Skin epidermis (tissue), 12 donors: ENCODE measurements around the gene IQGAP2.
A peak's percentile ranks its signal among the peaks of the same experiment; 100 is the strongest.

ENCODE experiments used
- H3K27ac ChIP-seq, 21 experiments: fragments of 200-600 bp; sonication (generic) in 11 of 21; one replicate each; pipeline ENCODE4 v1.5.0; 2020; ENCODE audit warnings: mild to moderate bottlenecking in 3 of 21, inconsistent platforms in 2 of 21, moderate library complexity in 2 of 21
- H3K4me3 ChIP-seq, 7 experiments: fragments of 200-600 bp; sonication (generic) in 2 of 7; one replicate each; pipeline ENCODE4 v1.5.0; 2020; ENCODE audit warnings: inconsistent platforms in 2 of 7, mild to moderate bottlenecking in 2 of 7, moderate library complexity in 1 of 7

The IQGAP2 gene

GRCh38 chr5:76441890-76442673 lies 39.0 kb downstream of the IQGAP2 start:
- no peak overlapping the region for H3K27ac ChIP-seq

GRCh38 chr5:76443066-76443800 lies 40.1 kb downstream of the IQGAP2 start:
- no peak overlapping the region for H3K4me3 ChIP-seq
- no peak overlapping the region for H3K27ac ChIP-seq

More at GRCh38 chr5:76441890-76442673, 39.0 kb downstream of the IQGAP2 start:
- no peak overlapping the region for H3K4me3 ChIP-seq

GRCh38 chr5:76445063-76445462 lies 42.0 kb downstream of the IQGAP2 start:
- Histone ChIP-seq H3K4me3 (no peak overlapping the region), H3K27ac (no peak overlapping the region)

- Histone ChIP-seq H3K4me3 (no peak overlapping the region), H3K27ac (no peak overlapping the region)
Observed at GRCh38 chr5:76445830-76446229, 42.7 kb downstream of the IQGAP2 start.

DNA sequence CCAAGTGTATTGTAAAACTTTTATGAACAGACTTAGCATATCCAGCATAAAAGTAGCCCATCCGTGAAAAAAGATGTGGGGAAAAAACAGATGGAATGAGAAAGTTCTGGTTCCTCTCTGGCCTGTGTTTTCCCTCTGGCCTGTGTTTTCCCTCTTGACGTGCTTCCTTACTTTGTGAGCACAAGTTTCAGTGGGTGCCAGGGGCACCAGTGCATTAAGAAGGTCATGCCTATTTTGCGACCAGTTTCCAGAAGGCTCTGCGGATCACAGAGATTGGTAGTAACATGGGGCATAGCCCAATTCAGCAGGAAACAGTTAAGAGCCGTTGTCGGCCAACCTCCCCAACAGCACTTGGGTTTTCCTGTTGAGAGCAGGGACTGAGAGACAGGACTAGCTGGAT lies 43.7 kb downstream of the IQGAP2 start:
- H3K27ac ChIP-seq, result no peak overlapping the region
- no peak overlapping the region for H3K4me3 ChIP-seq

DNA sequence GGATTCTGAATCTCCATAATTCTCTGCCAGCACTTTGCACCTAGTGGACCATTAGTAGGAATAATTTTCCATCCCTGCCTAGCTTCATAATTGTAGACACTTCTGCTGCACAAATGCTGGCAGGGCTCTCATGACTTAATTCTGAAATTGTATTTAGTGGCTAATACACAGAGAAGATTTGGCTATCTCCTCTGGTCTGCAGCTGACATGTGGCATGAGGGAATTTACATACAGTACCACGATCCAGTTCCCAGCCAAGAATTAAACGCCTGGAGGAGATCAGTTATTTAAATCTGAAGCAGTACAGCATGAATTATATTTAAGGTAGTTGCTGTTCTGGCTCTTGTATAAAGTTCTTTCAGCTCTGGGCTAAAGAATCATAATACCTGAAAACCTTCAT lies 46.5 kb downstream of the IQGAP2 start:
- no peak overlapping the region for H3K27ac ChIP-seq

DNA sequence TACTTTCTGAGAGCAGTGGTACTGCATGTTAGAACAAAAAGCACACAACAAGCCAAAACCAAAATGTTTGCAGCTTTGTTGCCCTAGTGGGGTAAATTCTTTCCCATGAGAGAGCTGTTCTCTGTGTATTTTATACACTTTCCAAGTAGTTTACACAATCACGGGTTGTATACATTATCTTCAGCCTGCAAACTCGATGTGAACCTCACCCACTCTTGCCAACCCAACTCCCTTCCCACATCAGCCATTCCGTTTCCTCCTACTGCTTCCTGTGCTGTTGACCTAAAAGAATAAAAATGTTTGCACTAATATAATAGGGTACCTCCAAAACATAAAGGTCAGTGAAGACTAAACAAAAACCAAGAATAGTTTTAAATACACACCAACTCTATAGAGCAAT lies 47.0 kb downstream of the IQGAP2 start:
- peak overlapping the region in 1 of 21 experiments; percentile 32 for H3K27ac ChIP-seq
- no peak overlapping the region for H3K4me3 ChIP-seq

More for the DNA sequence above, 46.5 kb downstream of the IQGAP2 start:
- H3K4me3 ChIP-seq, result no peak overlapping the region

- no peak overlapping the region for H3K27ac ChIP-seq
- H3K4me3 ChIP-seq, result no peak overlapping the region
Observed at GRCh38 chr5:76451031-76451701, 48.1 kb downstream of the IQGAP2 start.

- Histone ChIP-seq H3K27ac (no peak overlapping the region), H3K4me3 (no peak overlapping the region)
Observed at GRCh38 chr5:76455531-76456133, 52.5 kb downstream of the IQGAP2 start.

DNA sequence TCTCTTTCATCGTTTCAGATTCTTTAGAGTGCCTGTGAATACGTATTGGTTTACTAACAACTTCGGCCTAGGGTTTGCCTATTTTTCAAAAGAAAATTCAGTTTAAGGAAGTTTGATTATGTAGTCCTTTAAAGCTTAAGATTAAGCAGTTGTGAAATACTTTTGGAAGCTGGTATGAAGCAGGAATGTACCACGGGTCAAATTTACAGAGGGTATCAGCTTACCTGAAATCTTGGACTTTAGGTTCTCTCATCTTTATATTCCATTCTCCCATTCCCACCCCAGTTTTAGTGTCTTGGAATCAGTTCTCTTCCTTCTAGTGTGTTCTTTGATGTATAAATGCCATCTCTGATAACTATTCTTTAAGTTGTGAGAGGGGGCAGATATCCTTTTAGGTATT lies 53.2 kb downstream of the IQGAP2 start:
- no peak overlapping the region for H3K27ac ChIP-seq
- H3K4me3 ChIP-seq, result no peak overlapping the region

- Histone ChIP-seq H3K27ac (no peak overlapping the region), H3K4me3 (no peak overlapping the region)
Observed at GRCh38 chr5:76457674-76458485, 54.8 kb downstream of the IQGAP2 start.

DNA sequence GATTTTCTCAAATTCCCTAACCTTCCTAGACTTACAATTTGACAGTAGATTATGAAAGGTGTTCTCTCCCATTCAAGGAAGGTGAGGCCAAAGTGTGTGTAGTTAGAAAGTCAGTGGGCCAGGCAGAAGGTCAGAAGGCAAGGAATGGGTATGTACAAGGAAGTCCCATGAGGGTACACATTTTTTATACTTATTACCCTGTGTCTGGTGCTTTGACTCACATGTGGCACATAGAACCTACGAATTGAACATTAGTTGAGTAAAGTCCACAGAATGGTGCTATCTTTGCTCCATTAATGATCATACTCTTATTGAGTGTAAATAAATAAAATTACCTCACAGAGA lies 55.4 kb downstream of the IQGAP2 start:
- Histone ChIP-seq H3K4me3 (no peak overlapping the region), H3K27ac (no peak overlapping the region)

GRCh38 chr5:76460104-76460503 lies 57.0 kb downstream of the IQGAP2 start:
- Histone ChIP-seq H3K4me3 (no peak overlapping the region), H3K27ac (no peak overlapping the region)

DNA sequence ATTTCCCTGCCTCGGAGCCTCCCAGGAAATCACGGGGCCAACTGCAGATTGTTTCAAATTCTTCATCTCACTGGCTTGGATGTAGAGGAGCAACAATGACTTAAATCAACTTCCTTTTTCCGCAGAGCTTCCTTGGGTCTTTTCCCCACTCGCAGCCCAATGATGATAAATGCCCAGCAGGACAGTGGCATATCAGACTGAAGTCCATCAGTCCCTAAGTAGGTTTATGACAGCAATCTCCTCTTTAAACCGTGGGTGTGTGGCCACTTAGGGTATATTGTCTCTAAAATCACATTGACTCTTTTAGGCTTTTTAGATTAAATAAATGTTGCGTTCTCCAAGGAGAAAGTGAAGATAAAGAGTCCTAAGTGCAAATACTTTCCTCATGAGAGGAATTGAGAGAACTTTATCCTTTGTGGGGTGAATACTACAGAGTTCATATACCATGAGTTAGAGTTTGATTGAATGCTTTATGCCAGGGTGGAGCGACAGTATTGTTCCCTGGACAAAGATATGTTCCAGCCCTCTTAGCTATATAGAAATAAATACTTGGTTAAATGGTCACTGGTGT lies 59.1 kb downstream of the IQGAP2 start:
- H3K27ac ChIP-seq, result no peak overlapping the region

GRCh38 chr5:76467216-76467615 lies 64.1 kb downstream of the IQGAP2 start:
- no peak overlapping the region for H3K27ac ChIP-seq
- H3K4me3 ChIP-seq, result no peak overlapping the region

More for the DNA sequence above, 59.1 kb downstream of the IQGAP2 start:
- no peak overlapping the region for H3K4me3 ChIP-seq

DNA sequence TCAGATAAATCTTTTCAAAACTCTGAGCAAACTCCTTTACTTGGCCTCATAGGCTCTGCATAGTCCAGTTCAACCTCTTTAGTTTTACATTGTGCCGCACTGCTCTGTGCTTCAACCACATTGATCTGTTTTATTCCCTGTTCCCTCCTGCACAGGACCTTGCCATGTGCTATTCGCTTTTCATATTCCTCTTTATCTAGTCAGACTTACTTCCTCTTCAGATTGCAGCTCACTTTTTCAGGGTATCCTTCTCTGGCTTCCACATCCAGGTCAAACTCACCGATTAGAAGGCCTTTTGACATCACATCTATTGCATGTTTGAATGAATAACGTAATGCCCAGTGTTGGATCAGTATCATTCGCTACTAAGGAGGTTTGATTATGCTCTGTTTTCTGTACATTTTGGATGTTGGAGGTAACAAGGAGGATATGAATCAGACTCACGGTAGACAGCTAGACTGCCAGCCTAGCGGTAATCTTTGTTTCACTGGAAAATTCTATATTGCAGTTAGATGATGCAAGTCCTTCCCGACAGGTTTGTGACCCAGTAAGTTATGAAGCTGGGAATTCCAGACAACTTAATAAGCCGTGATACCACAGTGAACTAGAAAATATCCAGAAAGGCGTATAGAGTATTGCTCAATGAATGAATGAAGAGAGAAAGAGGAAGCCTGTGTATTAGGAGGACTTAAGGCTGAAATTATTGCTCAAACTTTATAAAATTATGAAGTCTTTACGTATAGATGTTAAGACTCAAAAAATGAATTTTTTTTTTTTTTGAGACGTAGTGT lies 65.7 kb downstream of the IQGAP2 start:
- Histone ChIP-seq H3K27ac (no peak overlapping the region), H3K4me3 (no peak overlapping the region)

DNA sequence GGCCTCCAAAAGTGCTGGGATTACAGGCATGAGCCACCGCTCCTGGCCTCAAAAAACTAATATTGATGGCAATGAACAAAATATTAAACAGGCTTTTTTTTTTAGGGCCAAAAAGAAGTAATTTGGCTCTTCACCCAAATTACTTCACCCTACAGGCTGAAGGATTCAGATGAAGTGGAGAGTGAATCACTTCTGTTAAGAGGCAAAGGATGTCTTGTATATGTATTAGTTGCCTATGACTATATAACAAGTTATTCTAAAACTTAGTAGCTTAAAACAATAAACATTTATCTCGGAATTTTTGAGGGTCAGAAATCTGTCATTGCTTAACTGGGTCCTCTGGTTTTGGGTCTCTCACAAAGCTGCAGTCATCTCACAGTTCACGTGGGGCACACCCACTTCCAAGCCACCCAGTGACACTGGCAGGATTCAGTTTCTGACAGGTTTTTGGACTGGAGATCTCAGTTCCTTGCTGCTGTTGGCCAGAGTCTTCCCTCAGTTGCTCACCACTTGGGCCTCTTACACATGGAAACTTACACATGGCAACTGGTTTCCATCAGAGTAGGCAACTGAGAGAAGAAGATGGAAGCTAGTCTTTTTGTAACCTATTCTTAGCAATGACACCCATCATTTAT lies 66.7 kb downstream of the IQGAP2 start:
- Histone ChIP-seq H3K27ac (no peak overlapping the region), H3K4me3 (no peak overlapping the region)

DNA sequence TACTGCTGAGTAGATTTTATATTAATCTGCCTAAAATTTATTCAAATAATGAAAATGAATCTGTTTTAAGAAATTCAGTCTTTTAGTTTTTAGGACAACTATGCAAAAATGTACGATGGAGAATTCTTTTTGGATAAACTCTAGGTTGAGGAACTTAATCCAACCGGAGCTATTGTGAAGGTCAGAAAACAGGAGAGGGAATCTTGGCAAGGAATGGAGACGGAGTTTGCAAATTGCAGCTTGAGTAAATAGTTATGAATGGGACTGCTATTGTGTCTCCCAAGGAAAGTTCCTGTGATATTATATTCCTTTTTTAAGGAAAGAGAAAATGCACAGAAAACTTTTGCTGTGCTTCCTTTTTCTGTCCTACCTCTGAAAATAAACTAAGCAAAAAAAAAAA lies 67.9 kb downstream of the IQGAP2 start:
- no peak overlapping the region for H3K4me3 ChIP-seq
- H3K27ac ChIP-seq, result no peak overlapping the region
